GM18868 (cell line): ENCODE data around the gene C19orf81.

Source experiments
- ATAC-seq: cut with Tn5 transposase; IDR thresholded peaks from one replicate; pipeline ENCODE4 v1.9.1; 2021; ENCODE audit warnings: mild to moderate bottlenecking, moderate library complexity; ENCODE audit not compliant: unreplicated experiment

C19orf81 gene

DNA sequence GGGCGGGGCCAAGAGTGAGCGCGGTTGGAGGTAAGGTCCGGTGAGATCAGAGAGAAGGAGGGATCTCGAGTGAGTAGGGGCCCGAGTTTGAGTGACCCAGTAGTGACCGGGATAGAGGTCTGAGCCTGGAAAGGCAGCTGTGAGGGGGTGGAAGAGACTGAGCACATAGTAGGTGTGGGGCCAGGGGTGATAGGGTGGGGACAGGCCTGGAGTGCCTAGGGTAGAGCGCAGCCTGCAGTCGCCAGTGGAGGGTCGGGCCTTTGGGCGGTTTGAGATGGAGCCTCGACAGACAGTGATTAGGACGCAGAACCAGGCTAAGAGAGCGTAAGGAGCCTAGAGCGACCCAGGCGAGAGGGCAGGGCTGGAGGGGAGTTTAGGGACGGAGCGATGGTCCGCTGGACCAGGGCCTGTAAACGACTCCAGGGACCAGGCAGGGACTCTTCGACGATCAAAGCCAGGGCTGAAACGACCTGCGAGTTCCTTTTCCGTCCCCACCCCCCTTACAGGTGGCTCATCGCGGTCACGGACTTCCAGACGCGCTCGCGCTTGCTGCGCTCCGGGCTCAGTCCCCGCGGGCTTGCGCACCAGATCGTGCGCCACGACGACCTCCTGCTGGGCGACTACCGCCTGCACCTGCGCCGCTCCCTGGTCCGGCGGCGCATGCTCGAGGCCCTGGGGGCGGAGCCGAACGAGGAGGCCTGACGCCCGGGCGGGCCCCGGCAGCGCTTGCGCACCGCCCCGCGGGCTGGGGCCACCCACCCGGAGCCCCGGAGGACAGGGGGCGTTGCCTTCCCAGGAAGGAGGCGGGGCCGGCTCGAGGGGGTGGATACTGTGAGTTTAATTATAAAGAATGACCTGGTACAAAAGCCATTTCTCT is 9.4 kb downstream of the C19orf81 start:
- ATAC-seq = no peak

GRCh38 chr19:50659318-50660087 is 10.3 kb downstream of the C19orf81 start:
- ATAC-seq = no peak

DNA sequence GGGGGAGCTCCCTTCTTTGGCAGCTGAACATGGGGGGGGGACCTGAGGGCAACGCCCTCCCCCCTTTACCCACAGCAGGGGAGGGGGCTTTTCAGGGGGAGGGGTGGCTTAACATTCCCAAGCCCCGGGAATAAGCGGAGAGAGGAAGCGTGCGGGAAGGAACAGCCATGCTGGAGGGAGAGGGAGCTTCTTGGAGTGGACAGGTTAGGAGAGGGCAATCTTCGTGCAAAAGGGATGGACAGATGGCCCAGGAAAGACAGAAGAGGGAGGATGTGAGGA is 10.8 kb downstream of the C19orf81 start:
- ATAC-seq = no peak

GRCh38 chr19:50661023-50661422 is 11.8 kb downstream of the C19orf81 start:
- ATAC-seq = no peak

- no peak for ATAC-seq
Observed at GRCh38 chr19:50661766-50662650, 12.8 kb downstream of the C19orf81 start.

GRCh38 chr19:50662651-50663481 is 13.6 kb downstream of the C19orf81 start:
- ATAC-seq = no peak

- no peak for ATAC-seq
Observed at GRCh38 chr19:50663482-50663790, 14.2 kb downstream of the C19orf81 start.

DNA sequence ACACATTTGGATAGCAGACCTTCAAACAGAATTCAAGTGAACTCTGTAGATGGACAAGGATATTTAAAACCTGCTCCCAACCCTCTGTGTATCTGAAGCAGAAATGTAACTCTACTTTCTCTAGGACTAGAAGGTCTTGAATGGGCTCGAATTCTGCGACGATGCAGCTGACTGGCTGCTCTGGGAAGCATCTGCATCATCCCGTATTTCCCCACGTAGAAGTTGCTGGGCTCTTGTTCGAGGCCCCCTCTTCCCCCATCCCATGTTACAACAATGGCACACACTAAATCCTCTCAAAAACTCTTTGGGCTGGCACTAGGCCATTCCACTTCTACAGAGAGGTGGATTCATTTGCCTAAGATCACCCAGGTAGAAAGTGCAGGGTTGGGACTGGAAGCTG is 15.0 kb downstream of the C19orf81 start:
- ATAC-seq = no peak

- no peak for ATAC-seq
Observed at GRCh38 chr19:50666346-50667176, 17.3 kb downstream of the C19orf81 start.

GRCh38 chr19:50667177-50667758 is 18.0 kb downstream of the C19orf81 start:
- no peak for ATAC-seq

DNA sequence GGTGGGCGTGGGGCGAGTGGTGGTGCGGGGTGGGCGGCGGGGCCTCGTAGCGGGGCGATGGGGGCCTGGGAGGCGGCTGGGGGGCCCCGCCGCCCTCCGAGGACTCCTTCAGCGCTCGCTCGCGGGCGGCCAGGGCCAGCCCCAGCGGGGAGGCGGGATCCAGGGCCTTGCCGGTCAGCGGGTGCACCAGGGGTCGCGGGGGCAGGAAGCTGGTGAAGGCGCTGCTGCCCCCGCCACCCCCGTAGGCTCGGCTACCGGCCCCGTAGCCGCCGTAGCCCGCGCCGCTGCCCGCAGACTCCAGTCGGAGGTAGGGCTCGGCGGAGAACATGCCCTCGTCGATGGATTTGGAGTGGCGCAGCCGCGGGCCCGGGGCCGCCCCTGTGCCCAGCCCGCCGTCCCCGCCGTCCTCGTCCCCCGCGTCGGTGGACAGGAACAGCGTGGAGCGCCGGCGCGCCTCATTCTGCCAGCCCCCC is 18.6 kb downstream of the C19orf81 start:
- ATAC-seq = no peak

DNA sequence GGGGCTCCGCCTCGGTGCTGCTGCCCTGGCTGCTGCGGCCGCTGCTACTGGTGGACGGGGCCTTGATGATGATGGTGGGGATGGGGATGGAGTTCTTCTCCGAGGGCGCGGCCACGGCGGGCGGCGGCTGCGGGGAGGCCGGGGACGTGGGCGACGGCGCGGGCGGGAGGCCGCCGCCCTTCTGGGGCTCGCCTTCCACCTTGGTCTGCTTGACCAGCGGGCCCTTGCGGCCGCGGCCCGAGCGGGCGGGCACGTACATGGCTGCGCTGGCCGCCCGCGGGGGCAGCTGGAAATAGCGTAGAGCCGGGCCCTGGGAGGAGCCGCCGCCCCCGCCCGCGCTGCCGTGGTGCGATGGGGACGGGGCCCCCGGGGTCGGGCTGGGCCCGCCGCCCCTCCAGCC is 19.2 kb downstream of the C19orf81 start:
- no peak for ATAC-seq

DNA sequence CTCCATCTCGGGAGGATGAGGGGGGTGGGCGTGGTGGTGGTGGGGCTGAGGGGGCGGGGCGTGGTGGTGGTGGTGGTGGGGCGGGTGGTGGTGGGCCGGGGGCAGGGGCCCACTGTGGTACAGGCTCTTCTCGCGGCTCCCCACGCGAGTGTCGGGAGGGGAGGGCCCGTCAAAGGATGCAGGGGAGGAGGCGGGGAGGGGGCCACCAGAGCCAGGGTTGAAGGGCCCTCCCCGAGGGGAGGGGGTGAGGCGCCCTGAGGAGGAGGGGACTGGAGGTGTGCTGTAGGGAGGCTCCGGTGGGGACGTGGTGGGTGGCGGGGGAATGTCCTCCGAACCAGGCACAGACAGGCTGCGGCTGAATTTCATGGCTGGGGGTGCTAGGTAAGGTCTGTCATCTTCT is 19.6 kb downstream of the C19orf81 start:
- ATAC-seq = no peak

DNA sequence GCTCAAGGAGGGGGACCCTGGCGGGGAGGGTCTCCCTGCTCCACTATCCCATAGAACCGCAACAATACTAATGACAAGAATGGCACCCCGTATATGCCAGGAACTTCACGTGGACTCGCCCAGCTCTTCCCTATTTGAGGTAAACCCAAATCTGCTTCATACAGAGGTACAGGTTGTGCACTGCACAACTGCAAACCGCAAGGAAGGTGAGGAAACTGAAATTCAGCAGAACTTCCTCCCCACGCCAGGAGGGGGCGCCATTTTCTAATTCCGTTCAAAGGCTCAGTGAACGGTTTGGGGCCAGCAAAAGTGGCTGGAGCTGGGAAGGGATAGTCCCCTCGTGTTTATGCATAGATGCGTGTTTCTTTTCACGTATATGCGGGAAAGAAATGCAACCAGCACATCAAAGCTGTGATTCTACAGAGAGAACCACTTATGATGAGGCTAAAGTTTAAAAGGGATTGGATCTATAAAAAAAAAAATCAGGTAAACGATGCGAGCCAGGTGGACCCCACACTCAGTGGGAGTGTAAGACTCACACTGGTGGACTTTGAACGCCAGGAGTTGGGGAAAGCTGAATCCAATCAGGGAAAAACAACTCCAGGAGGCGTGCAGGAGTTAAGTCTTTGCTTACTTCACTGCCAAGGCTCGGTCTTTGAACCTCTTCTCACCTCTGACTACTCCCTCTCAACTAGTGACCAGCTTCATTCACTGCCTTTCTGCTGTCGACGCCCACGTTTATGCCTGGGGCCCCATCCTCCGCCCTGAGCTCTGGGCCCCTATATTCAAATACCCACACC is 20.3 kb downstream of the C19orf81 start:
- ATAC-seq = no peak

GRCh38 chr19:50670102-50670380 is 20.8 kb downstream of the C19orf81 start:
- ATAC-seq = no peak

DNA sequence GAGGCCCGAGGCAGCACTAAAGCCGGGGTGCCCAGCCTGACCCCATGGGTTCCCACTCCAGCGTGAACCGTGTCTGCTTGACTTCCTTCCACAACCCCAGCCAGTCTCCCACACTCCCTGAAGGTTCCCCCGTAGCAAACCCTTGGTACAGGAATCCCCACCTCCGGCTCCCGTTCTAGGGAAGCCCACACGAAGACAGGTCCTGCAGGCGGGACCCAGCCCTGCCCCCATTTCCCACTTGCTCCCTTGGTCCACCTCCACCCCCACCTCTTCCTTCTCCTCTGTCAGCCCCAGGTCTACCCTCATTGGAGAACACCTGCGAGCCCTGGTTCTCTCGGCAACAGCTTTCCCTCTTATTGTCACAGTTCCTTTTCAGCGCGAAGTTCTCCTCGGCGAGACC is 23.9 kb downstream of the C19orf81 start:
- ATAC-seq = no peak

- no peak for ATAC-seq
Observed at GRCh38 chr19:50676625-50677197, 27.5 kb downstream of the C19orf81 start.

- no peak for ATAC-seq
Observed at GRCh38 chr19:50677636-50678035, 28.4 kb downstream of the C19orf81 start.
